NCI-H748 (cell line): ENCODE data around the gene HOXC6.
"Not testable (repeated sequence)": the region's sequence is repeated elsewhere in the genome, so short reads cannot be mapped to it uniquely, and the experiment has no call there.

Experiments used
- DNase-seq: peaks from one replicate; lab custom pipeline; 2025; ENCODE audit not compliant: unreplicated experiment; lab: John Stamatoyannopoulos, UW

Gene HOXC6

GRCh38 chr12:54079115-54079514 lies 50.9 kb downstream of the HOXC6 start:
- not testable (repeated sequence) for DNase-seq
